HG02642 (cell line): ENCODE data around the gene PDE3B.
A peak's percentile ranks its signal among the peaks of the same experiment; 100 is the strongest.
"Not testable (repeated sequence)": the region's sequence is repeated elsewhere in the genome, so short reads cannot be mapped to it uniquely, and the experiment has no call there.

Source experiments
- ATAC-seq: cut with Tn5 transposase; IDR thresholded peaks from one replicate; pipeline ENCODE4 v1.9.1; 2021; ENCODE audit warnings: mild to moderate bottlenecking; ENCODE audit not compliant: unreplicated experiment, poor library complexity

PDE3B gene

GRCh38 chr11:14643697-14644225 lies at the start of gene PDE3B:
Gene PDE3B (plus strand): TSS chr11:14643804. CDS start chr11:14644076, 272 bp downstream.
- ATAC-seq: peak; percentile 77

- not testable (repeated sequence) for ATAC-seq
Observed at GRCh38 chr11:14595261-14595660, 48.3 kb upstream of the PDE3B start.

- no peak for ATAC-seq
Observed at GRCh38 chr11:14607713-14608112, 35.9 kb upstream of the PDE3B start.

DNA sequence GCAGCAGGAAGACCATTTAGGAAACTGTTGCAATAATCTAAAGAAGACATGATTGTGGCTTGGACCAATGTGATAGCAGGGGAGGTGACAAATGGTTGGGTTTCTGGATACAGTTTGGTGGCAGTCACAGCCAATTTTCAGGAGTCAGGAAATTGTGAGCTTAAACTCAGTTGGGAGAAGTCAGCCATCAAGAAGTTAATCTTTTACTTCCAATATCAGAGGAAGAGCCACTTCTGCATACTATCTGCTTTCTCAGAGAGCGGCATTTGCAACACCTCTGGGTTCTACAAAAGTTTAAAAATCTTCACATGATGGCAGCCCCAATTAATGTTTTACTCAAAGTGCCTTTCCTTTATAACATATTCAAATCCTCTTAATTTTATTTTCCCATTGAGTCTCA lies 33.7 kb upstream of the PDE3B start:
- no peak for ATAC-seq

DNA sequence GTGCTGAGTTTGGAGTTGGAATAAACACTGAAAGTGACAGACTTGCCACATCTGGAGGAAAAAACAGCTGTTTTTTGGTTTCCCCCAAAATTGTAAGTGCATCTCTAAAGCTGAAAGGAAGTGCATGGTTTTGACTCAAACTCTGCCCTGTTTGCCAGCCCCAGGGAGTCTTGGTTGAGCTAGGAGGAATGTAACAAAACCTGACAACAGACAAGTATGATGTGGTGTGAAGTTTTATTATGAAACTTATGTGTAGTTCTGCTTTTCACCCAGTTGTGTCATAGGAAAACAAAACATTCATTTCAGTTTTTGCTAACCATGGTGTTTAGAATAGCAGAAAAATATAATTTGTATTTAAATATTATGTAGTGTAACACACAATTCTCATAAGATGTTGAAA lies 31.7 kb upstream of the PDE3B start:
- ATAC-seq: no peak

DNA sequence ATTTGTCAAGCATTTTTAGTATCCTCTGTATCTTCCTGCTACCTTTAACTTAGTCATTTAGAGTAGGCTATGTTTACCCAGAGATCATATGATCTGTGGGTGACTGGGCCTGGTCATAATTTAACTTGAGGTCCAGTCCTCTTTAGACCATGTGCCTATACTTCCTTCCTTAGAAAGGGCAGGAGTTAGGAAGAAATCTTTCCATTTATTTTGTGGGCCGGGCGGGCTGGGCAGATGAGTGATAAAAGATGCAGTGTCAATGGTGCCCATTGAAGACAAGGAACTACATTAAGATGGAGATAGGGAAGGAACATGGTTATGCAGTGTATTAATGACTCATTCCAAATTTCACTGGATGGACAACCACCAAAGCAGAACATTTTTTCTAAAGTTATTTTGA lies 30.9 kb upstream of the PDE3B start:
- ATAC-seq: no peak

GRCh38 chr11:14614091-14614622 lies 29.4 kb upstream of the PDE3B start:
- ATAC-seq: no peak

DNA sequence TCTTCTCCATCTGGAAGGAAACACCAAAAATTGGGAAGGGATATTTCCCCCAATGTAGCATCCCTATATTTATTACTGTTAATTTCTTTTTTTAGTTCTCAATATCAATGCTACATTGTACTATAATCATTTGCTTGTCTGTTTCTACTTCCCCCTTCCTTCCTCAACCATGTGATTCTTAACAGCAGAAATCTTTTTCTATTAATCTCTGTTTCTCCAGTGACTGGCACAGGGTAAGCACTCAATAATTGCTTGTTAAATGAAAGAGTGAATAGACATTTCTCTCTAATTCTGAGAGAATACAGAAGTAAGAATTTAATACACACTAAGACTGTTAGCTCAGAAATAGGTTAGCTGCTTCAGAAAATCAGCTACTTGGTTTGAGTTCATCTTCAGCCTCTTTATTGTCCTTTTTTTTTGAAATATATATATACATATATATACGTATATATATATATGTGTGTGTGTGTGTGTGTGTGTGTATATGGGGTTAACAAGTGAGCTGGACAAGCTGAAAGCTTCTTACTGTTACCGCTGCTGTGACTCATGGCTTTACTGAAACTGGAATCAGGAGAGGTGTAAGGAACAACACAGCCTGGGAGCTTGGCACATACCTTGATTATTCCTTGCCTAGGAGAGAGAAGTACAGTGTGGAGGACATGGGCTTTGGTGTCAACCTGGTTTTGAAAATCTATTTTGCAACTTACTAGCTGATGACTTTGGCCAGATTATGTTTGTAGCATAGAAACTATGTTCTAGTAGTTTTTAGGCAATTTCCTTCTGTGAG lies 26.2 kb upstream of the PDE3B start:
- no peak for ATAC-seq

- no peak for ATAC-seq
Observed at GRCh38 chr11:14618060-14618459, 25.5 kb upstream of the PDE3B start.

DNA sequence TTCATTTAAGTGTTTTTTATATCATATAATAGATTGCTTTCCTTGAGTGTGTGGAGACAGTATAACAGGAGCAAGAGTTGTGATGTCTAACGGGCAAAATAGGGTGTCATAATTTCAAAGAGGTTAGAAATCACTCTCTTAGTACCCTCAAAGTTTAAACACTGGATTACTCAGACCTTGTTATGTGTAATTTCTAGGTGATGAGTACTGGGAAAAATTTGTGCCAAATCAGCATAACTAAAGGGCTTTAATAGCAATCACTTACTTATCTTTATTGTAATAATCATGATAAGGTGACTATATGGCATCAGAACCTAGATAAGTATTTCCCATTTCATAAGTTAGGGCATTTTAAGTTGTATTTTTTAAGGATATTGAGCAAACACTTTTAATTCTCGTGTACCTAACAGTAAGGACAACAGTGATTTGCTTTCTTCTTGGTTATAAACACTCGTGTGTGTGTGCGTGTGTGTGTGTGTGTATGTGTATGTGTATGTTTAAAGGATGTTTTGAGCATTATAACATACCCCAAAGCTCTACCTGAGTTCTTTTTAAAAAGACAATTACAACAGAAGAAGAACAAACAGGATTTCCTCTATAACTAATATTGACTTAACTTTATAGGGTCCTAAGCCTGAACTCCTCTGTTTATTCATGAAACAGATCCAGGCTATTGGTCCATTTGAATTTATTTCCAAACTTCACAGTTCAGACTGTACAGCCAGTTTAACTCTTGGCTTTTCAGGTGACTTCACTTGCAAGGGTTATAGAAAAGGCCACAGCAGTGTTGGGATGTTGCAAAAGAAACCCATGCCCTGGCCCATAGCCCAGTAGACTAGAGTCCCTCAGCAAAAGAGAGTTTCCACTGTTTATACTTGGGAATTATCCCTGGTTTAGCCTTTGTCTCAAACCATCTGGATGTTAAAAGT lies 23.7 kb upstream of the PDE3B start:
- no peak for ATAC-seq

DNA sequence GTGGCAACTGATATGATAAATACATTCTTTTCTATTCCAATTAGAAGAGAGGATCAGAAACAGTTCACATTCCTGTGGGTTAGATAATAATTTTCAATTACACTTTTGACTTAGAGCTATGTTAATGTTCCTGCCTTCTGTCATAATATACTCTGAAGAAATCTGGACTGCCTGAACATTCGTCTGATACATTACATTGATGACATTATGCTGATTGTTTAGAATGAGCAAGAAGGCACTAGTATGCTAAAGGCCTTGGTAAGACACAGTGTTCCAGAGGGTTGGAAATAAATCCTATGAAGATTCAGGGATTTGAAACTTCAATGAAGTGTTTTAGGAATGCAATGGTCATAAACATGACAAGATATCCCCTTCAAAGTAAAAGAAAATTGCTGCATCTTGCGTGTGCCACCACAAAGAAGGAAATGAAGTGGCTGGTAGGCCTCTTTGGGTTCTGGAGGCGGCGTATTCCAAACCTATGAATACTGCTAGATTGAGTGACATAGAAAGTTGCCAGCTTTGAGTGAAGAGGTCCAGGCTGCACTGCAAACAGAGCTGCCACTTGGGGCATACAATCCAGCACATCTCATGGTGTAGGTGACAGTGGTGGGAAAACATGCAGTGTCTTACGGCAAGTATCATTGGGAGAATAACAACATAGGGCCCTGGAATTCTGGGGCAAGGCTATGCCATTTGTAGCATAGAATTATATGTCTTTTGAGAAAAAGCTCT lies 21.2 kb upstream of the PDE3B start:
- ATAC-seq: no peak

- ATAC-seq: no peak
Observed at GRCh38 chr11:14623036-14623435, 20.6 kb upstream of the PDE3B start.

- no peak for ATAC-seq
Observed at GRCh38 chr11:14625586-14626205, 17.9 kb upstream of the PDE3B start.

- no peak for ATAC-seq
Observed at GRCh38 chr11:14626650-14627049, 17.0 kb upstream of the PDE3B start.

- not testable (repeated sequence) for ATAC-seq
Observed at GRCh38 chr11:14633506-14634224, 9.9 kb upstream of the PDE3B start.

DNA sequence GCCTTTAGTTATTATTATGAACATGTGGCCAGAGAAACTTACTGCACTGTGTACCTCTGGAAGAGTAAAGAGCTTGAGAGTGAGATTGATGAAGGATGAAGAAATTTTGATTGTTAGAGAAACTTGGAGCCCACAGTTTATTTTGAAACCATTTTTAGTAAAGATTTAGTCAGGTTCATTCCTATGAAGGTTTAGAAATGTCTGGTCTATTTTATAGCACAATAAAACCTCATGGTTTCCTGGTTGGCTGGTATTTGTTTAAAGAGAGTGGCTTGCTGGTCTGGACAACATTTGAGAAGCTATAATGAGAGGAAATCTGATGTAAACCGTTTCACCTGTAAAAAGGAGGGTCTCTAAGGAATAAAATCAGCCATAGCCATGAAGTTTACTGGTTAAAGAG lies 8.8 kb upstream of the PDE3B start:
- no peak for ATAC-seq

DNA sequence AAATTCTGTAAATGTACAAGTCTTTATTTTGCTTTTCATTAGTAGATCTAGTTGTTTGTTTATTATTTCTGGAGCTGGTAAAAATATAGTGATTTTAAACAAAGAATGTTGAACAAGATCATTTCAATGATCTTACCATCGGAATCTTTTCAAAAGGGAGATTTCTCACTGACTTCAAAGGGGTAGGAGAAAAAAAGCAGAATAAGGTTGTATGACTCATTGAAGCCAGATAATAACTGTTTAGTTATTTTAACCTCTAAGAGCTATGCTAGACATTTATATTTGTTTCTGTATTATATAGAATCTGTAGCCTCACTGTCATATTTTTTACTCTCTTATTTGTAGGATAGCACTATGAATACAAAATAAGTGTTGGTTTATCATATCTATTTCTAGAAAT lies 8.1 kb upstream of the PDE3B start:
- ATAC-seq: no peak

GRCh38 chr11:14636119-14636518 lies 7.5 kb upstream of the PDE3B start:
- ATAC-seq: no peak

DNA sequence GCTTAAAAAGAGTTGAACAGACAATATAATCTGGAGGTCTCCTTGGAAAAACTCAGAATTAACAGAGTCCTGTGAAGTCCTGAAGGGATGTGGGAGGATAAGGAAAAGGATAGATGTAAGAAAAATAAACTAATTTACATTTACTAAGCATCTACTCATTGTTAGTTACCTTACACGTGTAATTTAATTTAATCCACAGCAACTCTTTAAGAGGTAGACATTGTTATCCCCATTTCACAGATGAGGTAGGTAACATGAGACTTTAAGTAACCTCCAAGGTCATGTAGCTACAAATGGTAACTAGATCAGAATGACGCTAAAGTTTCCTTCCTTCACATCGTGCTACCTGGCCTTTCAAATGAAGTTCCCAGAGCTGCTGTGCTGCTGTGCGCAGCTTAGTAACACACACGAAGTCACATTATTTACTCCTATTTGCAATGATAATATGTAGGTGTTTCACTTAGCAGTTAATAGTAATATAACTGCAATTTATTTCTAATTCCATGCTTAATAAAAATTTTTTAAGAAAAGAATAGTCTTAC lies 5.7 kb upstream of the PDE3B start:
- no peak for ATAC-seq
